K562 (cell line): ENCODE data around the gene DRC1. TPM values are rescaled to one million over a fixed set of nuclear protein-coding genes. Genes with fewer than 3 reads are reported as not detected.

Source experiments
- HDAC6 ChIP-seq: IDR thresholded peaks from 2 replicates; pipeline ENCODE4 v1.6.1; 2012; ENCODE audit warnings: low read depth, mild to moderate bottlenecking, control low read depth, inconsistent platforms, low read length, moderate library complexity
- KLF13 ChIP-seq: fragments of 450-650 bp; IDR thresholded peaks from 2 replicates; pipeline ENCODE4 v1.6.1; 2016; ENCODE audit warnings: missing genetic modification characterization, low read depth, mild to moderate bottlenecking, missing compliant biosample characterization, moderate library complexity, borderline replicate concordance
- MECOM ChIP-seq: fragments of 250-450 bp; sonication (Bioruptor Pico); IDR thresholded peaks from 2 replicates; pipeline ENCODE4 v1.8.0; 2022; ENCODE audit warnings: inconsistent platforms
- PHF20 ChIP-seq: fragments of 450-650 bp; IDR thresholded peaks from 2 replicates; pipeline ENCODE4 v1.6.1; 2018; ENCODE audit not compliant: partially characterized antibody
- PML ChIP-seq: IDR thresholded peaks from 2 replicates; pipeline ENCODE4 v1.6.1; 2012; ENCODE audit warnings: low read length, inconsistent platforms
- POLR2H ChIP-seq: IDR thresholded peaks from 2 replicates; pipeline ENCODE4 v1.6.1; 2016; ENCODE audit warnings: missing genetic modification characterization, low read depth, mild to moderate bottlenecking, control low read depth, missing compliant biosample characterization, moderate library complexity
- PURB ChIP-seq: sonication (generic); formaldehyde crosslinking; IDR thresholded peaks from 2 replicates; pipeline ENCODE4 v1.9.0; 2021; ENCODE audit warnings: low read depth, mild to moderate bottlenecking, missing genetic modification reagents
- SMAD1 ChIP-seq: fragments of 150-350 bp; IDR thresholded peaks from 2 replicates; pipeline ENCODE4 v1.6.1; 2014; ENCODE audit warnings: low read length, low read depth; ENCODE audit not compliant: partially characterized antibody
- SMARCB1 ChIP-seq: IDR thresholded peaks from 2 replicates; pipeline ENCODE4 v1.6.1; 2011; ENCODE audit warnings: improper control_type of control experiment, low read depth; ENCODE audit not compliant: insufficient read length
- TGIF2 ChIP-seq: sonication (generic); formaldehyde crosslinking; IDR thresholded peaks from 2 replicates; pipeline ENCODE4 v1.8.1; 2022; ENCODE audit warnings: mild to moderate bottlenecking, missing genetic modification reagents, moderate library complexity
- U2AF1 ChIP-seq: fragments of 200-400 bp; formaldehyde crosslinking; optimal IDR thresholded peaks from 2 replicates; pipeline ENCODE3; 2017; ENCODE audit warnings: mild to moderate bottlenecking, low read depth, low read length, moderate library complexity
- XRCC4 ChIP-seq: IDR thresholded peaks from one replicate; pipeline ENCODE4 v1.6.1; 2011; ENCODE audit not compliant: insufficient read depth, insufficient read length; ENCODE audit errors: extremely low read depth
- ZC3H11A ChIP-seq: IDR thresholded peaks from 2 replicates; pipeline ENCODE4 v1.6.1; 2012; ENCODE audit warnings: low read depth, low read length, improper control_type of control experiment
- ZFP1 ChIP-seq: fragments of 450-650 bp; formaldehyde crosslinking; IDR thresholded peaks from 2 replicates; pipeline ENCODE4 v1.4.0; 2020; ENCODE audit warnings: mild to moderate bottlenecking, mixed read lengths
- ZNF561 ChIP-seq: fragments of 450-650 bp; formaldehyde crosslinking; conservative IDR thresholded peaks from 2 replicates; pipeline ENCODE4 v1.4.0; 2020; ENCODE audit warnings: mild to moderate bottlenecking, moderate library complexity
- ZNF589 ChIP-seq: fragments of 200-800 bp; sonication (Bioruptor generic); IDR thresholded peaks from 2 replicates; pipeline ENCODE4 v1.6.1; 2016; ENCODE audit warnings: low read depth, missing genetic modification characterization, missing compliant biosample characterization
- ZNF764 ChIP-seq: fragments of 250-450 bp; sonication (Bioruptor Pico); IDR thresholded peaks from 2 replicates; pipeline ENCODE4 v1.4.0; 2020; ENCODE audit warnings: low read depth, mild to moderate bottlenecking, moderate library complexity
- ZNF766 ChIP-seq: fragments of 200-800 bp; sonication (Bioruptor generic); conservative IDR thresholded peaks from 2 replicates; pipeline ENCODE4 v1.6.1; 2016; ENCODE audit warnings: missing genetic modification characterization, missing compliant biosample characterization
- polyA plus RNA-seq, 8 experiments: library from polyadenylated mRNA; depleted of rRNA in 4 of 8; stranded (reverse) in 5 of 8; unstranded in 3 of 8; fragments of >200 nt; fragmentation: Nextera tagmentation in 2 of 8; fragmentation: Illumina TruSeq in 1 of 8; extraction: Ambion mirVana in 2 of 8; extraction: Trizol in 1 of 8; gene quantifications; 2 replicates each; pipeline versions ENCODE4 v1.2.1 to v1.2.3, GENCODE V29; 2011 to 2014; ENCODE audit warnings: inconsistent platforms in 1 of 8, missing spikeins in 1 of 8
- total RNA-seq, 7 experiments: library from RNA; depleted of rRNA in 6 of 7; stranded (reverse); fragments of >200 nt in 6 of 7; fragmentation: Illumina TruSeq in 2 of 7; extraction: Trizol in 2 of 7; gene quantifications; 2 replicates each; pipeline versions ENCODE4 v1.2.1 to v1.2.3, GENCODE V29; 2011 to 2021; ENCODE audit warnings: low replicate concordance in 1 of 7
- TF ChIP-seq, protein P1 (sequence below): sonication (generic); formaldehyde crosslinking; IDR thresholded peaks from 2 replicates; pipeline ENCODE4 v1.8.0; 2022; ENCODE audit warnings: mild to moderate bottlenecking, low read depth, missing genetic modification reagents
- TF ChIP-seq, protein P2 (sequence below): sonication (generic); formaldehyde crosslinking; IDR thresholded peaks from 2 replicates; pipeline ENCODE4 v1.8.0; 2022; ENCODE audit warnings: mild to moderate bottlenecking, missing genetic modification reagents
- TF ChIP-seq, protein P3 (sequence below): sonication (generic); formaldehyde crosslinking; IDR thresholded peaks from 2 replicates; pipeline ENCODE4 v1.8.1; 2023; ENCODE audit warnings: mild to moderate bottlenecking, missing genetic modification reagents

DRC1 gene
- total and polyA plus RNA-seq, 9 of the 15 experiments (the other 6 are each of a cell fraction or from before 2014, with no cell fraction given), result 0.07 to 0.10 TPM; not detected in 7

DNA sequence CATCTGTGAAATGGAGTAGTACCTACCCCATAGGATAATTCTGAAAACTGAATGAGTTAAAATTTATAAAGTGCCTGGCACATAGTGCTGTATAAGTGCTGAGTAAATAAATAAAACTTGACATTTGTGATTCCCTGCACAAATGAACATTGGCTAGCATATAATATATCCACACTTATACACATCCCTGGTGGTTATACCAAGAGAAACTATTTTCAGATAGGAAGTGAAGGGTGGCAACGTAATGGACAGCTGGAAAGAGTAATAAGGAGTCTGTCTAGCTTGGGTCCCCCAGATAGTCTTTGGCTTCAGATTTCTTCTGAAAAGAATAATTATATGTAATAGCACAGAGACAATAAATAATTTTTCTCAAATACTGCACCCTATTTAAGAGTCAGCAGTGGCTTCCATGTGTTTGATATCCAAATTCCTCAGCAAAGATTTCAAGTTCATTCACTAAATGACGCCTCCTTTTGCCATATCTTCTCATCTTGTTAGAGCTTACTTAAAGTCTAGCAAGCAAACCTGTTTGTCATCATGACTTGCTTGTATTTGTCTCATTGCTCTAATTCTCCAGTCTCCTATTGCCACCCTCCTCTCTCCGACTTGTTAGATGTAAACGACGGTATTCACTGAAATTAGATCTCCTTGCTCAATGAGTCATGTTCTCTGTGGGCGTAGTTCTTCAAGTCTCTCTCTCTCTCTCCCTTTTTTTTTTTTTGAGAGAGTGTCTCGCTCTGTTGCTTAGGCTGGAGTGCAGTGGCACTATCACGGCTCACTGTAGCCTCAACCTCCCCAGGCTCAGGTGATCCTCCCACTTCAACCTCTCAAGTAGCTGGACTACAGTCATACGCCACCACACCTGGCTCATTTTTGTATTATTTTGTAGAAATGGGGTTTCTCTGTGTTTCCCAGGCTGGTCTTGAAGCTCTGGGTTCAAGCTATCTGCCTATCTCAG, 46.4 kb upstream of the DRC1 start (continued):
- TF ChIP-seq, protein P1, sequence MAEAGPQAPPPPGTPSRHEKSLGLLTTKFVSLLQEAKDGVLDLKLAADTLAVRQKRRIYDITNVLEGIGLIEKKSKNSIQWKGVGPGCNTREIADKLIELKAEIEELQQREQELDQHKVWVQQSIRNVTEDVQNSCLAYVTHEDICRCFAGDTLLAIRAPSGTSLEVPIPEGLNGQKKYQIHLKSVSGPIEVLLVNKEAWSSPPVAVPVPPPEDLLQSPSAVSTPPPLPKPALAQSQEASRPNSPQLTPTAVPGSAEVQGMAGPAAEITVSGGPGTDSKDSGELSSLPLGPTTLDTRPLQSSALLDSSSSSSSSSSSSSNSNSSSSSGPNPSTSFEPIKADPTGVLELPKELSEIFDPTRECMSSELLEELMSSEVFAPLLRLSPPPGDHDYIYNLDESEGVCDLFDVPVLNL, result no peak
- TF ChIP-seq ZNF589 (CRISPR knock-in tag) (peak; percentile 75; the same call in 1 of the 2 replicates), ZNF561 (CRISPR knock-in tag) (no peak), SMARCB1 (peak; percentile 97), ZNF764 (CRISPR knock-in tag) (no peak), PHF20 (no peak), SMAD1 (no peak), XRCC4 (no peak), U2AF1 (no peak), HDAC6 (no peak), ZFP1 (CRISPR knock-in tag) (no peak), TGIF2 (CRISPR knock-in tag) (no peak), MECOM (CRISPR knock-in tag) (no peak), POLR2H (tag) (peak; percentile 30; the same call in 1 of the 2 replicates), PURB (CRISPR knock-in tag) (no peak), ZNF766 (CRISPR knock-in tag) (0 out of 2 replicates have a peak, but pooled peaks have one; percentile 28), PML (peak; percentile 15; the same call in 1 of the 2 replicates), KLF13 (tag) (peak; percentile 89), ZC3H11A (no peak)
- TF ChIP-seq, protein P2, sequence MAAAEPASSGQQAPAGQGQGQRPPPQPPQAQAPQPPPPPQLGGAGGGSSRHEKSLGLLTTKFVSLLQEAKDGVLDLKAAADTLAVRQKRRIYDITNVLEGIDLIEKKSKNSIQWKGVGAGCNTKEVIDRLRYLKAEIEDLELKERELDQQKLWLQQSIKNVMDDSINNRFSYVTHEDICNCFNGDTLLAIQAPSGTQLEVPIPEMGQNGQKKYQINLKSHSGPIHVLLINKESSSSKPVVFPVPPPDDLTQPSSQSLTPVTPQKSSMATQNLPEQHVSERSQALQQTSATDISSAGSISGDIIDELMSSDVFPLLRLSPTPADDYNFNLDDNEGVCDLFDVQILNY, result no peak
- TF ChIP-seq, protein P3, sequence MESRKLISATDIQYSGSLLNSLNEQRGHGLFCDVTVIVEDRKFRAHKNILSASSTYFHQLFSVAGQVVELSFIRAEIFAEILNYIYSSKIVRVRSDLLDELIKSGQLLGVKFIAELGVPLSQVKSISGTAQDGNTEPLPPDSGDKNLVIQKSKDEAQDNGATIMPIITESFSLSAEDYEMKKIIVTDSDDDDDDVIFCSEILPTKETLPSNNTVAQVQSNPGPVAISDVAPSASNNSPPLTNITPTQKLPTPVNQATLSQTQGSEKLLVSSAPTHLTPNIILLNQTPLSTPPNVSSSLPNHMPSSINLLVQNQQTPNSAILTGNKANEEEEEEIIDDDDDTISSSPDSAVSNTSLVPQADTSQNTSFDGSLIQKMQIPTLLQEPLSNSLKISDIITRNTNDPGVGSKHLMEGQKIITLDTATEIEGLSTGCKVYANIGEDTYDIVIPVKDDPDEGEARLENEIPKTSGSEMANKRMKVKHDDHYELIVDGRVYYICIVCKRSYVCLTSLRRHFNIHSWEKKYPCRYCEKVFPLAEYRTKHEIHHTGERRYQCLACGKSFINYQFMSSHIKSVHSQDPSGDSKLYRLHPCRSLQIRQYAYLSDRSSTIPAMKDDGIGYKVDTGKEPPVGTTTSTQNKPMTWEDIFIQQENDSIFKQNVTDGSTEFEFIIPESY (CRISPR knock-in tag), result no peak
